Breast epithelium (tissue), 4 donors: Measurements from ENCODE around the gene P3H4. TPM values are rescaled to one million over a fixed set of nuclear protein-coding genes. Genes with fewer than 3 reads are reported as not detected.

Experiments
- DNase-seq, 2 donors: peaks; one replicate each; pipeline ENCODE4 v3.0.0-alpha.2; 2019; ENCODE audit warnings: low spot score in 2 of 2
- H3K27ac ChIP-seq, 2 donors: fragments of 200-600 bp; sonication (generic) in 1 of 2; one replicate each; pipeline ENCODE4 v1.5.1; 2016 to 2019; ENCODE audit warnings: mild to moderate bottlenecking in 1 of 2
- H3K27me3 ChIP-seq, 2 donors: fragments of 200-600 bp; sonication (generic) in 1 of 2; one replicate each; pipeline versions ENCODE4 v1.5.1 to v1.6.0; 2017 to 2019; ENCODE audit warnings: control low read depth in 1 of 2, mild to moderate bottlenecking in 1 of 2
- H3K36me3 ChIP-seq: fragments of 200-600 bp; one replicate; pipeline ENCODE4 v1.5.1; 2019
- H3K4me1 ChIP-seq, 2 donors: fragments of 200-600 bp; sonication (generic); one replicate each; pipeline ENCODE4 v1.5.1; 2016 to 2019; ENCODE audit warnings: control low read depth in 1 of 2
- H3K4me3 ChIP-seq, 3 donors: fragments of 200-600 bp; sonication (generic); 1 replicate in 2 of 3; 2 replicates in 1 of 3; pipeline ENCODE4 v1.5.1; 2016 to 2019; ENCODE audit warnings: mild to moderate bottlenecking in 3 of 3, moderate library complexity in 2 of 3
- H3K9me3 ChIP-seq, 2 donors: fragments of 200-600 bp; sonication (generic) in 1 of 2; one replicate each; pipeline ENCODE4 v1.5.1; 2016 to 2019; ENCODE audit warnings: control low read depth in 1 of 2
- CTCF ChIP-seq, 3 donors: fragments of 450-650 bp; IDR thresholded peaks; one replicate each; pipeline ENCODE4 v1.5.1; 2016 to 2017; ENCODE audit warnings: antibody characterized with exemption in 3 of 3, mild to moderate bottlenecking in 3 of 3, moderate library complexity in 3 of 3
- POLR2A ChIP-seq: fragments of 450-650 bp; IDR thresholded peaks from one replicate; pipeline ENCODE4 v1.6.1; 2016; ENCODE audit warnings: antibody characterized with exemption, mild to moderate bottlenecking, moderate library complexity
- POLR2AphosphoS5 ChIP-seq, 3 donors: sonication (generic); formaldehyde crosslinking; IDR thresholded peaks; one replicate each; pipeline ENCODE4 v1.6.1; 2017; ENCODE audit warnings: antibody characterized with exemption in 3 of 3
- intact Hi-C: fragments of 100-400 bp; cut with DNase I; formaldehyde crosslinking; loops from one replicate; pipeline ENCODE4 v1.15.1; 2023; ENCODE audit warnings: low total_unique reads
- total RNA-seq, 3 donors: library from RNA; depleted of rRNA; stranded (reverse); fragments of >200 nt; gene quantifications; one replicate each; pipeline ENCODE4 v1.1.0, GENCODE V29; 2016

The P3H4 gene
- total RNA-seq, 3 donors from 2014 or later: 6.2 to 19.0 (median 14.9) TPM

- H3K27me3 ChIP-seq: no peaks in the 10 kb centered on the region
- DNase-seq: no peak
- peak overlapping the region in 1 of 2 donors; percentile 26 for H3K27ac ChIP-seq
- TF ChIP-seq POLR2A (no peak), CTCF (IDR thresholded peaks at IDR 0.05) (no peak), POLR2AphosphoS5 (IDR thresholded peaks at IDR 0.05) (no peak)
- no peaks in the 10 kb centered on the region for H3K9me3 ChIP-seq
- no peaks in the 10 kb centered on the region for H3K4me1 ChIP-seq
- intact Hi-C loops: no loop called here
- H3K4me3 ChIP-seq: no peak overlapping the region
- no peaks in the 10 kb centered on the region for H3K36me3 ChIP-seq
Observed at GRCh38 chr17:41823580-41823979, 11.8 kb upstream of the P3H4 start.

GRCh38 chr17:41823141-41823524 lies 11.4 kb upstream of the P3H4 start:
- Histone ChIP-seq H3K9me3 (no peaks in the 10 kb centered on the region), H3K36me3 (no peaks in the 10 kb centered on the region), H3K4me1 (no peaks in the 10 kb centered on the region), H3K27ac (no peak overlapping the region), H3K4me3 (no peak overlapping the region), H3K27me3 (no peaks in the 10 kb centered on the region)
- intact Hi-C loops: no loop called here
- TF ChIP-seq POLR2AphosphoS5 (IDR thresholded peaks at IDR 0.05): no peak
- TF ChIP-seq CTCF (IDR thresholded peaks at IDR 0.05): no peak
- no peak for TF ChIP-seq POLR2A
- DNase-seq: no peak

GRCh38 chr17:41822216-41823140 lies 10.7 kb upstream of the P3H4 start:
- no peaks in the 10 kb centered on the region for H3K4me1 ChIP-seq
- H3K36me3 ChIP-seq: no peaks in the 10 kb centered on the region
- no peaks in the 10 kb centered on the region for H3K9me3 ChIP-seq
- H3K4me3 ChIP-seq: no peak overlapping the region
- intact Hi-C loops: no loop called here
- DNase-seq: no peak
- H3K27ac ChIP-seq: peak overlapping the region in 1 of 2 donors; percentile 19
- TF ChIP-seq POLR2A (no peak), POLR2AphosphoS5 (IDR thresholded peaks at IDR 0.05) (no peak), CTCF (IDR thresholded peaks at IDR 0.05) (no peak)
- no peaks in the 10 kb centered on the region for H3K27me3 ChIP-seq

- Histone ChIP-seq H3K36me3 (no peaks in the 10 kb centered on the region), H3K4me3 (no peak overlapping the region), H3K9me3 (no peaks in the 10 kb centered on the region), H3K4me1 (no peaks in the 10 kb centered on the region), H3K27ac (no peak overlapping the region), H3K27me3 (no peaks in the 10 kb centered on the region)
- TF ChIP-seq POLR2AphosphoS5 (IDR thresholded peaks at IDR 0.05) (no peak), POLR2A (no peak), CTCF (IDR thresholded peaks at IDR 0.05) (no peak)
- intact Hi-C loops: no loop called here
- DNase-seq: no peak
Observed at GRCh38 chr17:41821776-41822175, 10.0 kb upstream of the P3H4 start.

- Histone ChIP-seq H3K27me3 (no peaks in the 10 kb centered on the region), H3K4me1 (no peaks in the 10 kb centered on the region), H3K36me3 (no peaks in the 10 kb centered on the region), H3K4me3 (no peak overlapping the region), H3K9me3 (no peaks in the 10 kb centered on the region), H3K27ac (no peak overlapping the region)
- intact Hi-C loops: loop anchor here (5.0 kb wide), 1 partner anchor 1089 kb away; no protein-coding TSS in a partner anchor
- TF ChIP-seq POLR2A (no peak), CTCF (IDR thresholded peaks at IDR 0.05) (no peak), POLR2AphosphoS5 (IDR thresholded peaks at IDR 0.05) (no peak)
- no peak for DNase-seq
Observed at GRCh38 chr17:41818024-41818423, 6.3 kb upstream of the P3H4 start.
